Measurements from ENCODE around the gene AATK. TPM values are rescaled to one million over a fixed set of nuclear protein-coding genes. Genes with fewer than 3 reads are reported as not detected.

Gene AATK
- total and polyA plus RNA-seq, 10 of the 15 experiments (the other 5 are each of a cell fraction or from before 2014, with no cell fraction given) = 0.04 TPM; not detected in 9

GRCh38 chr17:81111066-81111465, 55.0 kb downstream of the AATK start:
- WGBS (ENCODE audit: insufficient coverage, insufficient replicate concordance, low lambda C conversion rate, missing lambda C conversion rate) = 51% methylated on average over 10 of the region's 10 CpGs
- ChIA-PET RAD21 (ENCODE audit: unreplicated experiment) (no interaction called here), POLR2A (no interaction called here), CTCF (no interaction called here), SMC1A (ENCODE audit: uncharacterized antibody, unreplicated experiment) (no interaction called here)
- Histone ChIP-seq H3K9me3 (replicated peaks; ENCODE audit: control insufficient read depth, insufficient read depth, low read length) (no peaks in the 10 kb centered on the region), H2AFZ (ENCODE audit: control insufficient read depth, low read depth, low read length) (no peak overlapping the region), H3K36me3 (ENCODE audit: control insufficient read depth in 2 of 2, insufficient read depth in 2 of 2, low read length in 1 of 2) (no peaks in the 10 kb centered on the region), H3K4me2 (ENCODE audit: control insufficient read depth, insufficient read depth) (no peak overlapping the region), H3K9ac (ENCODE audit: control insufficient read depth, insufficient read depth, low read length) (no peak overlapping the region), H3K27ac (ENCODE audit: control insufficient read depth, insufficient read depth) (no peak overlapping the region), H3K27me3 (replicated peaks in 1 of 2; ENCODE audit: control insufficient read depth in 2 of 2, insufficient read depth in 2 of 2, low read length in 1 of 2) (no peaks in the 10 kb centered on the region; a peak in 1 of 4 replicates), H4K20me1 (ENCODE audit: control insufficient read depth, insufficient read depth) (no peaks in the 10 kb centered on the region), H3K4me3 (no peak overlapping the region), H3K4me1 (ENCODE audit: control insufficient read depth, insufficient read depth, low read length) (no peaks in the 10 kb centered on the region), H3K79me2 (ENCODE audit: control insufficient read depth, insufficient read depth, low read length) (no peaks in the 10 kb centered on the region)
- in situ Hi-C loops (cut with MboI) = no loop called here
- no TSS peak for BruUV-seq (replicated peaks)
- TF ChIP-seq, protein P1, sequence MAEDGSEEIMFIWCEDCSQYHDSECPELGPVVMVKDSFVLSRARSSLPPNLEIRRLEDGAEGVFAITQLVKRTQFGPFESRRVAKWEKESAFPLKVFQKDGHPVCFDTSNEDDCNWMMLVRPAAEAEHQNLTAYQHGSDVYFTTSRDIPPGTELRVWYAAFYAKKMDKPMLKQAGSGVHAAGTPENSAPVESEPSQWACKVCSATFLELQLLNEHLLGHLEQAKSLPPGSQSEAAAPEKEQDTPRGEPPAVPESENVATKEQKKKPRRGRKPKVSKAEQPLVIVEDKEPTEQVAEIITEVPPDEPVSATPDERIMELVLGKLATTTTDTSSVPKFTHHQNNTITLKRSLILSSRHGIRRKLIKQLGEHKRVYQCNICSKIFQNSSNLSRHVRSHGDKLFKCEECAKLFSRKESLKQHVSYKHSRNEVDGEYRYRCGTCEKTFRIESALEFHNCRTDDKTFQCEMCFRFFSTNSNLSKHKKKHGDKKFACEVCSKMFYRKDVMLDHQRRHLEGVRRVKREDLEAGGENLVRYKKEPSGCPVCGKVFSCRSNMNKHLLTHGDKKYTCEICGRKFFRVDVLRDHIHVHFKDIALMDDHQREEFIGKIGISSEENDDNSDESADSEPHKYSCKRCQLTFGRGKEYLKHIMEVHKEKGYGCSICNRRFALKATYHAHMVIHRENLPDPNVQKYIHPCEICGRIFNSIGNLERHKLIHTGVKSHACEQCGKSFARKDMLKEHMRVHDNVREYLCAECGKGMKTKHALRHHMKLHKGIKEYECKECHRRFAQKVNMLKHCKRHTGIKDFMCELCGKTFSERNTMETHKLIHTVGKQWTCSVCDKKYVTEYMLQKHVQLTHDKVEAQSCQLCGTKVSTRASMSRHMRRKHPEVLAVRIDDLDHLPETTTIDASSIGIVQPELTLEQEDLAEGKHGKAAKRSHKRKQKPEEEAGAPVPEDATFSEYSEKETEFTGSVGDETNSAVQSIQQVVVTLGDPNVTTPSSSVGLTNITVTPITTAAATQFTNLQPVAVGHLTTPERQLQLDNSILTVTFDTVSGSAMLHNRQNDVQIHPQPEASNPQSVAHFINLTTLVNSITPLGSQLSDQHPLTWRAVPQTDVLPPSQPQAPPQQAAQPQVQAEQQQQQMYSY (CRISPR knock-in tag; IDR thresholded peaks at IDR 0.05) = no peak
- TF ChIP-seq, protein P2, sequence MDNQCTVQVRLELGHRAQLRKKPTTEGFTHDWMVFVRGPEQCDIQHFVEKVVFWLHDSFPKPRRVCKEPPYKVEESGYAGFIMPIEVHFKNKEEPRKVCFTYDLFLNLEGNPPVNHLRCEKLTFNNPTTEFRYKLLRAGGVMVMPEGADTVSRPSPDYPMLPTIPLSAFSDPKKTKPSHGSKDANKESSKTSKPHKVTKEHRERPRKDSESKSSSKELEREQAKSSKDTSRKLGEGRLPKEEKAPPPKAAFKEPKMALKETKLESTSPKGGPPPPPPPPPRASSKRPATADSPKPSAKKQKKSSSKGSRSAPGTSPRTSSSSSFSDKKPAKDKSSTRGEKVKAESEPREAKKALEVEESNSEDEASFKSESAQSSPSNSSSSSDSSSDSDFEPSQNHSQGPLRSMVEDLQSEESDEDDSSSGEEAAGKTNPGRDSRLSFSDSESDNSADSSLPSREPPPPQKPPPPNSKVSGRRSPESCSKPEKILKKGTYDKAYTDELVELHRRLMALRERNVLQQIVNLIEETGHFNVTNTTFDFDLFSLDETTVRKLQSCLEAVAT (IDR thresholded peaks at IDR 0.05) = no peak
- TF ChIP-seq, protein P3, sequence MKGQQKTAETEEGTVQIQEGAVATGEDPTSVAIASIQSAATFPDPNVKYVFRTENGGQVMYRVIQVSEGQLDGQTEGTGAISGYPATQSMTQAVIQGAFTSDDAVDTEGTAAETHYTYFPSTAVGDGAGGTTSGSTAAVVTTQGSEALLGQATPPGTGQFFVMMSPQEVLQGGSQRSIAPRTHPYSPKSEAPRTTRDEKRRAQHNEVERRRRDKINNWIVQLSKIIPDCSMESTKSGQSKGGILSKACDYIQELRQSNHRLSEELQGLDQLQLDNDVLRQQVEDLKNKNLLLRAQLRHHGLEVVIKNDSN (IDR thresholded peaks at IDR 0.05; ENCODE audit: borderline replicate concordance, extremely low read length, insufficient read depth, low read depth, low read length) = no peak
- TF ChIP-seq JUND (IDR thresholded peaks at IDR 0.05; ENCODE audit: low read depth, low read length) (no peak), MEF2A (IDR thresholded peaks at IDR 0.05; ENCODE audit: insufficient read depth, low read depth, low read length) (no peak), MEF2B (IDR thresholded peaks at IDR 0.05; ENCODE audit: partially characterized antibody, poor library complexity, severe bottlenecking) (no peak), RUNX3 (IDR thresholded peaks at IDR 0.05; ENCODE audit: low read length) (no peak), CHD1 (IDR thresholded peaks at IDR 0.05; ENCODE audit: low read depth, low read length) (no peak), RAD21 (IDR thresholded peaks at IDR 0.05; ENCODE audit: insufficient read depth, low read depth, low read length) (no peak), BRCA1 (IDR thresholded peaks at IDR 0.05; ENCODE audit: low read depth, low read length) (no peak), ZZZ3 (IDR thresholded peaks at IDR 0.05; ENCODE audit: control insufficient read depth, insufficient read length, low read depth) (no peak), SIX5 (IDR thresholded peaks at IDR 0.05; ENCODE audit: low read depth, low read length, severe bottlenecking) (no peak), STAT3 (IDR thresholded peaks at IDR 0.05; ENCODE audit: low read depth, low read length) (no peak), POLR2AphosphoS2 (IDR thresholded peaks at IDR 0.05; ENCODE audit: low read depth, low read length) (no peak)
- intact Hi-C loops (cut with micrococcal nuclease; ENCODE audit: unreplicated experiment) = no loop called here
- no peak for FAIRE-seq
- ATAC-seq = no peak
- DNase-seq (ENCODE audit: low read depth, low spot score) = no peak

Measured in GM12878 (cell line).